GM18498 (cell line): ENCODE data around the gene ATCAY.
"Not testable (repeated sequence)": the region's sequence is repeated elsewhere in the genome, so short reads cannot be mapped to it uniquely, and the experiment has no call there.

Source experiments
- ATAC-seq: cut with Tn5 transposase; IDR thresholded peaks from one replicate; pipeline ENCODE4 v1.9.1; 2021; ENCODE audit warnings: mild to moderate bottlenecking, moderate library complexity; ENCODE audit not compliant: unreplicated experiment

Gene ATCAY

GRCh38 chr19:3855320-3855719, 25.2 kb upstream of the ATCAY start:
- no peak for ATAC-seq

GRCh38 chr19:3857449-3858003, 23.0 kb upstream of the ATCAY start:
- ATAC-seq = no peak

- no peak for ATAC-seq
These were observed 20.0 kb upstream of the ATCAY start for GRCh38 chr19:3860499-3860898.

- no peak for ATAC-seq
These were observed 17.5 kb upstream of the ATCAY start for GRCh38 chr19:3862826-3863500.

GRCh38 chr19:3863648-3864047, 16.8 kb upstream of the ATCAY start:
- no peak for ATAC-seq

- ATAC-seq = no peak
These were observed 13.4 kb upstream of the ATCAY start for GRCh38 chr19:3866910-3867638.

- ATAC-seq = no peak
These were observed 12.3 kb upstream of the ATCAY start for GRCh38 chr19:3867971-3868769.

GRCh38 chr19:3868770-3869456, 11.6 kb upstream of the ATCAY start, which contains the start of gene ZFR2:
Gene ZFR2, minus strand, starts transcription at chr19:3869038. Its CDS starts 21 bp downstream, at chr19:3869017.
- ATAC-seq = no peak

- ATAC-seq = no peak
These were observed 7.3 kb upstream of the ATCAY start for GRCh38 chr19:3873151-3873550.

GRCh38 chr19:3874695-3875094, 5.8 kb upstream of the ATCAY start:
- ATAC-seq = not testable (repeated sequence)

GRCh38 chr19:3879656-3880055, 829 bp upstream of the ATCAY start:
- ATAC-seq = no peak

- ATAC-seq = no peak
These were observed 971 bp downstream of the ATCAY start for GRCh38 chr19:3881272-3882040.

- no peak for ATAC-seq
These were observed 1.5 kb downstream of the ATCAY start for GRCh38 chr19:3882041-3882384.

GRCh38 chr19:3890591-3890990, 10.1 kb downstream of the ATCAY start:
- ATAC-seq = no peak

GRCh38 chr19:3893509-3894179, 13.2 kb downstream of the ATCAY start:
- ATAC-seq = no peak

- not testable (repeated sequence) for ATAC-seq
These were observed 14.5 kb downstream of the ATCAY start for GRCh38 chr19:3894959-3895358.

GRCh38 chr19:3895788-3896187, 15.3 kb downstream of the ATCAY start:
- no peak for ATAC-seq

GRCh38 chr19:3897936-3898335, 17.5 kb downstream of the ATCAY start:
- ATAC-seq = no peak

GRCh38 chr19:3898426-3898825, 17.9 kb downstream of the ATCAY start:
- no peak for ATAC-seq
